ENCODE results near the gene DBNDD1.

- TF ChIP-seq EZH2 (IDR thresholded peaks at IDR 0.05; ENCODE audit: insufficient read depth, poor library complexity, severe bottlenecking) (no peak), EZH2phosphoT487 (IDR thresholded peaks at IDR 0.05; ENCODE audit: insufficient read depth, low read depth) (no peak)
These were observed 12.1 kb upstream of the DBNDD1 start for GRCh38 chr16:90031186-90031930.
